ENCODE results near the gene UBR3.

- no peak for TF ChIP-seq EZH2 (IDR thresholded peaks at IDR 0.05; ENCODE audit: borderline replicate concordance, low read depth, low read length, poor library complexity, severe bottlenecking)
- no peak for TF ChIP-seq CTCF (conservative IDR thresholded peaks at IDR 0.05; ENCODE audit: low read depth, low read length)
These were observed 20.7 kb upstream of the UBR3 start for GRCh38 chr2:169806586-169806985.

Data from A673 (cell line).